ENCODE data around the gene TRHDE.

The TRHDE gene

DNA sequence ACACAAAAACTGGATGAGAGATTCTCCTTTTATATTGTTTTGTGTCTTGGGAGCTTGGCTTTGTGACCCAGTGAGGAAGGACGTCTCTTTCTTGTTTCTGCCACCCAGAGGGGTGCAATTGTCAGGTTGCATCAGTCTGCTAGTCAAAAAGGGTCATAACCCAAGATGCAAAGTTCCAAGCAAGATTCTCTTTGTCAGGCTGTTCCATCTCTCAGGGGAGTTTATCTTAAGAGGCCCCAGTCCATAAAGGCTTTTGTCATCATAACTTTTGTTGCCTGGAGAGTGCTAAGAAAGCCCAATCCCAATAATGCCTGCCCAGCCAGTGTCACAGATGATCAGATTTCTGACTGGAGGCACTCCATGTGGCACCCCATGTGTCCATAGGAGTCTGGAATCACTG, 444.9 kb downstream of the TRHDE start:
- no peak overlapping the region for H3K4me3 ChIP-seq (ENCODE audit: control insufficient read depth, low read depth, low read length)
- TF ChIP-seq, protein P1, sequence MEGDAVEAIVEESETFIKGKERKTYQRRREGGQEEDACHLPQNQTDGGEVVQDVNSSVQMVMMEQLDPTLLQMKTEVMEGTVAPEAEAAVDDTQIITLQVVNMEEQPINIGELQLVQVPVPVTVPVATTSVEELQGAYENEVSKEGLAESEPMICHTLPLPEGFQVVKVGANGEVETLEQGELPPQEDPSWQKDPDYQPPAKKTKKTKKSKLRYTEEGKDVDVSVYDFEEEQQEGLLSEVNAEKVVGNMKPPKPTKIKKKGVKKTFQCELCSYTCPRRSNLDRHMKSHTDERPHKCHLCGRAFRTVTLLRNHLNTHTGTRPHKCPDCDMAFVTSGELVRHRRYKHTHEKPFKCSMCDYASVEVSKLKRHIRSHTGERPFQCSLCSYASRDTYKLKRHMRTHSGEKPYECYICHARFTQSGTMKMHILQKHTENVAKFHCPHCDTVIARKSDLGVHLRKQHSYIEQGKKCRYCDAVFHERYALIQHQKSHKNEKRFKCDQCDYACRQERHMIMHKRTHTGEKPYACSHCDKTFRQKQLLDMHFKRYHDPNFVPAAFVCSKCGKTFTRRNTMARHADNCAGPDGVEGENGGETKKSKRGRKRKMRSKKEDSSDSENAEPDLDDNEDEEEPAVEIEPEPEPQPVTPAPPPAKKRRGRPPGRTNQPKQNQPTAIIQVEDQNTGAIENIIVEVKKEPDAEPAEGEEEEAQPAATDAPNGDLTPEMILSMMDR (conservative IDR thresholded peaks at IDR 0.05; ENCODE audit: control insufficient read depth, insufficient read depth, low read depth, low read length): no peak
- DNase-seq (ENCODE audit: low read depth): no peak

All from fibroblast of mammary gland (primary cell).